GM23338 (cell line): ENCODE measurements around the gene NRROS. TPM values are rescaled to one million over a fixed set of nuclear protein-coding genes. Genes with fewer than 3 reads are reported as not detected.
A peak's percentile ranks its signal among the peaks of the same experiment; 100 is the strongest.

Experiments used
- ATAC-seq: fragments of 200-7000 bp; cut with Tn5 transposase; 3 replicates; pipeline ENCODE4 v1.9.1; 2020
- DNase-seq: peaks from one replicate; pipeline ENCODE4 v3.0.0-alpha.2; 2015; ENCODE audit warnings: low spot score
- H2AFZ ChIP-seq: fragments of 200-600 bp; sonication (generic); 2 replicates; pipeline ENCODE4 v1.8.0; 2016; ENCODE audit warnings: antibody characterized with exemption, mild to moderate bottlenecking, moderate library complexity
- H3F3A ChIP-seq: fragments of 200-600 bp; sonication (generic); replicated peaks from 2 replicates; pipeline ENCODE4 v1.8.0; 2017; ENCODE audit warnings: antibody characterized with exemption, mixed run types, low read depth
- H3K27ac ChIP-seq: fragments of 200-600 bp; sonication (generic); 2 replicates; pipeline ENCODE4 v1.6.1; 2016; ENCODE audit warnings: low read depth
- H3K27me3 ChIP-seq: fragments of 200-600 bp; sonication (generic); 2 replicates; pipeline ENCODE4 v1.8.0; 2016; ENCODE audit warnings: mild to moderate bottlenecking, mixed run types, moderate library complexity; ENCODE audit not compliant: insufficient read depth
- H3K36me3 ChIP-seq: fragments of 200-600 bp; sonication (generic); 2 replicates; pipeline ENCODE4 v1.8.0; 2016; ENCODE audit warnings: mild to moderate bottlenecking; ENCODE audit not compliant: insufficient read depth
- H3K4me1 ChIP-seq: fragments of 200-600 bp; sonication (generic); 2 replicates; pipeline ENCODE4 v1.8.0; 2016; ENCODE audit warnings: mild to moderate bottlenecking, moderate library complexity; ENCODE audit not compliant: insufficient read depth
- H3K4me2 ChIP-seq: fragments of 200-600 bp; sonication (generic); 2 replicates; pipeline ENCODE4 v1.7.1; 2017; ENCODE audit warnings: mixed run types
- H3K4me3 ChIP-seq: fragments of 200-600 bp; sonication (generic); 2 replicates; pipeline ENCODE4 v1.6.1; 2016; ENCODE audit warnings: mixed run types
- H3K79me2 ChIP-seq: fragments of 200-600 bp; sonication (generic); replicated peaks from 2 replicates; pipeline ENCODE4 v1.8.0; 2017; ENCODE audit warnings: mild to moderate bottlenecking; ENCODE audit not compliant: insufficient read depth
- H3K9me2 ChIP-seq: fragments of 200-600 bp; sonication (generic); 2 replicates; pipeline ENCODE4 v1.8.0; 2017; ENCODE audit not compliant: insufficient read depth
- H4K20me1 ChIP-seq: fragments of 200-600 bp; sonication (generic); replicated peaks from 2 replicates; pipeline ENCODE4 v1.8.0; 2017; ENCODE audit warnings: mild to moderate bottlenecking; ENCODE audit not compliant: insufficient read depth
- H3K27ac Mint-ChIP-seq: 2 replicates; pipeline ENCODE4 v1.8.0; 2020; ENCODE audit warnings: inconsistent platforms, mild to moderate bottlenecking, moderate library complexity, mixed read lengths
- H3K27me3 Mint-ChIP-seq: 3 replicates; pipeline ENCODE4 v1.8.0; 2022; ENCODE audit warnings: low read depth, mild to moderate bottlenecking, moderate library complexity, mixed read lengths, inconsistent platforms; ENCODE audit not compliant: insufficient read depth, poor library complexity
- H3K36me3 Mint-ChIP-seq: 3 replicates; pipeline ENCODE4 v1.8.0; 2021; ENCODE audit warnings: low read depth, mild to moderate bottlenecking, inconsistent platforms, moderate library complexity, mixed read lengths
- H3K4me1 Mint-ChIP-seq: 3 replicates; pipeline ENCODE4 v1.8.0; 2020; ENCODE audit warnings: mild to moderate bottlenecking, inconsistent platforms, mixed read lengths
- H3K4me3 Mint-ChIP-seq: 3 replicates; pipeline ENCODE4 v1.8.0; 2021; ENCODE audit warnings: moderate library complexity, mild to moderate bottlenecking, inconsistent platforms, mixed read lengths
- H3K9me3 Mint-ChIP-seq: 3 replicates; pipeline ENCODE4 v1.8.0; 2020; ENCODE audit warnings: moderate library complexity, mild to moderate bottlenecking, inconsistent platforms, mixed read lengths
- JUNB ChIP-seq: IDR thresholded peaks from one replicate; pipeline ENCODE4 v1.6.1; 2016; ENCODE audit warnings: antibody characterized with exemption; ENCODE audit not compliant: unreplicated experiment
- POLR2AphosphoS5 ChIP-seq: IDR thresholded peaks from 2 replicates; pipeline ENCODE4 v1.6.1; 2016; ENCODE audit warnings: antibody characterized with exemption, low read depth
- STAT1 ChIP-seq: IDR thresholded peaks from one replicate; pipeline ENCODE4 v1.6.1; 2016; ENCODE audit warnings: antibody characterized with exemption; ENCODE audit not compliant: unreplicated experiment
- ZNF114 ChIP-seq: fragments of 250-450 bp; sonication (Bioruptor Pico); IDR thresholded peaks from 2 replicates; pipeline ENCODE4 v1.5.0; 2020; ENCODE audit warnings: mild to moderate bottlenecking, moderate library complexity
- polyA plus RNA-seq: library from polyadenylated mRNA; unstranded; fragments of >200 nt; fragmentation: Nextera tagmentation; extraction: Ambion mirVana; gene quantifications from 2 replicates; pipeline ENCODE4 v1.2.1, GENCODE V29; 2016
- total RNA-seq: library from RNA; depleted of rRNA; stranded (reverse); fragments of >200 nt; shearing (Covaris generic); gene quantifications from 2 replicates; pipeline ENCODE4 v1.2.3, GENCODE V29; 2014
- TF ChIP-seq, protein P1 (sequence below), 2 experiments: fragments of 200-600 bp in 1 of 2; sonication (generic) in 1 of 2; conservative IDR thresholded peaks; 2 replicates each; pipeline versions ENCODE4 v1.5.1 to v1.6.1; 2016 to 2017; ENCODE audit warnings: antibody characterized with exemption in 2 of 2, low read depth in 2 of 2, mild to moderate bottlenecking in 2 of 2, moderate library complexity in 1 of 2
- TF ChIP-seq, protein P2 (sequence below): fragments of 250-450 bp; sonication (Bioruptor Pico); IDR thresholded peaks from 2 replicates; pipeline ENCODE4 v1.5.0; 2020; ENCODE audit warnings: mild to moderate bottlenecking, moderate library complexity

The NRROS gene
- total and polyA plus RNA-seq, 2 experiments from 2014 or later: 2.3 to 8.5 TPM

DNA sequence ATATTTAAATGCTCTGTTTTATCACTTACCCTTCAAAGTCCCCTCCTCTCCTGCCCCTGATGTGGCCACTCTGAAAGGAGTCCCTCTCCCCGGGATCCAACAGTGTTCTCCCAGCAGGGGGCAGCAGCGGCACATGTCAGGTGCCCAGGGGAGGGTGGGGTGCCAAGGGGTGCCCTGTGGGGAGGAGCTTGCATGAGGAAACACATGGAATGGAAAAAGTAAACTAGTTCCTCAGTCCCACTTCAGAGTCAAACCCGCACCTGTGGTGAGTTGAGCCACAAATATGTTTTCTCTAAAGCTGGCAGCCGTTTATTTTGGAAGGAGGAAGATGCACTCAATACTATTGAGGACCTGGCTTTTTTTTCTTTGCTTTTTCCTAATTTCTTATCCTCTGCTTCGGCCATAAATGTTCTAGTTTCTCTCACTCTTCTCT lies 30.1 kb upstream of the NRROS start:
- Histone ChIP-seq H3K27me3 (no peaks in the 10 kb centered on the region), H4K20me1 (no peaks in the 10 kb centered on the region), H3K27ac (no peak overlapping the region), H3K9me2 (no peaks in the 10 kb centered on the region), H3K4me3 (no peak overlapping the region), H3K4me2 (no peak overlapping the region), H3F3A (no peaks in the 10 kb centered on the region), H3K36me3 (no peaks in the 10 kb centered on the region), H2AFZ (0 out of 2 replicates have a peak overlapping the region, but pooled peaks have one; percentile 0), H3K4me1 (peaks cover 3% of the 10 kb centered on the region; the same call in 1 of the 2 replicates), H3K79me2 (no peaks in the 10 kb centered on the region)
- H3K36me3 Mint-ChIP-seq: no peaks in the 10 kb centered on the region
- TF ChIP-seq STAT1: no peak
- no peak for TF ChIP-seq POLR2AphosphoS5
- TF ChIP-seq, protein P1, sequence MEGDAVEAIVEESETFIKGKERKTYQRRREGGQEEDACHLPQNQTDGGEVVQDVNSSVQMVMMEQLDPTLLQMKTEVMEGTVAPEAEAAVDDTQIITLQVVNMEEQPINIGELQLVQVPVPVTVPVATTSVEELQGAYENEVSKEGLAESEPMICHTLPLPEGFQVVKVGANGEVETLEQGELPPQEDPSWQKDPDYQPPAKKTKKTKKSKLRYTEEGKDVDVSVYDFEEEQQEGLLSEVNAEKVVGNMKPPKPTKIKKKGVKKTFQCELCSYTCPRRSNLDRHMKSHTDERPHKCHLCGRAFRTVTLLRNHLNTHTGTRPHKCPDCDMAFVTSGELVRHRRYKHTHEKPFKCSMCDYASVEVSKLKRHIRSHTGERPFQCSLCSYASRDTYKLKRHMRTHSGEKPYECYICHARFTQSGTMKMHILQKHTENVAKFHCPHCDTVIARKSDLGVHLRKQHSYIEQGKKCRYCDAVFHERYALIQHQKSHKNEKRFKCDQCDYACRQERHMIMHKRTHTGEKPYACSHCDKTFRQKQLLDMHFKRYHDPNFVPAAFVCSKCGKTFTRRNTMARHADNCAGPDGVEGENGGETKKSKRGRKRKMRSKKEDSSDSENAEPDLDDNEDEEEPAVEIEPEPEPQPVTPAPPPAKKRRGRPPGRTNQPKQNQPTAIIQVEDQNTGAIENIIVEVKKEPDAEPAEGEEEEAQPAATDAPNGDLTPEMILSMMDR (conservative IDR thresholded peaks at IDR 0.05; ENCODE audit: low read depth in 2 of 2): peak; percentile 97 to 98
- TF ChIP-seq, protein P2, sequence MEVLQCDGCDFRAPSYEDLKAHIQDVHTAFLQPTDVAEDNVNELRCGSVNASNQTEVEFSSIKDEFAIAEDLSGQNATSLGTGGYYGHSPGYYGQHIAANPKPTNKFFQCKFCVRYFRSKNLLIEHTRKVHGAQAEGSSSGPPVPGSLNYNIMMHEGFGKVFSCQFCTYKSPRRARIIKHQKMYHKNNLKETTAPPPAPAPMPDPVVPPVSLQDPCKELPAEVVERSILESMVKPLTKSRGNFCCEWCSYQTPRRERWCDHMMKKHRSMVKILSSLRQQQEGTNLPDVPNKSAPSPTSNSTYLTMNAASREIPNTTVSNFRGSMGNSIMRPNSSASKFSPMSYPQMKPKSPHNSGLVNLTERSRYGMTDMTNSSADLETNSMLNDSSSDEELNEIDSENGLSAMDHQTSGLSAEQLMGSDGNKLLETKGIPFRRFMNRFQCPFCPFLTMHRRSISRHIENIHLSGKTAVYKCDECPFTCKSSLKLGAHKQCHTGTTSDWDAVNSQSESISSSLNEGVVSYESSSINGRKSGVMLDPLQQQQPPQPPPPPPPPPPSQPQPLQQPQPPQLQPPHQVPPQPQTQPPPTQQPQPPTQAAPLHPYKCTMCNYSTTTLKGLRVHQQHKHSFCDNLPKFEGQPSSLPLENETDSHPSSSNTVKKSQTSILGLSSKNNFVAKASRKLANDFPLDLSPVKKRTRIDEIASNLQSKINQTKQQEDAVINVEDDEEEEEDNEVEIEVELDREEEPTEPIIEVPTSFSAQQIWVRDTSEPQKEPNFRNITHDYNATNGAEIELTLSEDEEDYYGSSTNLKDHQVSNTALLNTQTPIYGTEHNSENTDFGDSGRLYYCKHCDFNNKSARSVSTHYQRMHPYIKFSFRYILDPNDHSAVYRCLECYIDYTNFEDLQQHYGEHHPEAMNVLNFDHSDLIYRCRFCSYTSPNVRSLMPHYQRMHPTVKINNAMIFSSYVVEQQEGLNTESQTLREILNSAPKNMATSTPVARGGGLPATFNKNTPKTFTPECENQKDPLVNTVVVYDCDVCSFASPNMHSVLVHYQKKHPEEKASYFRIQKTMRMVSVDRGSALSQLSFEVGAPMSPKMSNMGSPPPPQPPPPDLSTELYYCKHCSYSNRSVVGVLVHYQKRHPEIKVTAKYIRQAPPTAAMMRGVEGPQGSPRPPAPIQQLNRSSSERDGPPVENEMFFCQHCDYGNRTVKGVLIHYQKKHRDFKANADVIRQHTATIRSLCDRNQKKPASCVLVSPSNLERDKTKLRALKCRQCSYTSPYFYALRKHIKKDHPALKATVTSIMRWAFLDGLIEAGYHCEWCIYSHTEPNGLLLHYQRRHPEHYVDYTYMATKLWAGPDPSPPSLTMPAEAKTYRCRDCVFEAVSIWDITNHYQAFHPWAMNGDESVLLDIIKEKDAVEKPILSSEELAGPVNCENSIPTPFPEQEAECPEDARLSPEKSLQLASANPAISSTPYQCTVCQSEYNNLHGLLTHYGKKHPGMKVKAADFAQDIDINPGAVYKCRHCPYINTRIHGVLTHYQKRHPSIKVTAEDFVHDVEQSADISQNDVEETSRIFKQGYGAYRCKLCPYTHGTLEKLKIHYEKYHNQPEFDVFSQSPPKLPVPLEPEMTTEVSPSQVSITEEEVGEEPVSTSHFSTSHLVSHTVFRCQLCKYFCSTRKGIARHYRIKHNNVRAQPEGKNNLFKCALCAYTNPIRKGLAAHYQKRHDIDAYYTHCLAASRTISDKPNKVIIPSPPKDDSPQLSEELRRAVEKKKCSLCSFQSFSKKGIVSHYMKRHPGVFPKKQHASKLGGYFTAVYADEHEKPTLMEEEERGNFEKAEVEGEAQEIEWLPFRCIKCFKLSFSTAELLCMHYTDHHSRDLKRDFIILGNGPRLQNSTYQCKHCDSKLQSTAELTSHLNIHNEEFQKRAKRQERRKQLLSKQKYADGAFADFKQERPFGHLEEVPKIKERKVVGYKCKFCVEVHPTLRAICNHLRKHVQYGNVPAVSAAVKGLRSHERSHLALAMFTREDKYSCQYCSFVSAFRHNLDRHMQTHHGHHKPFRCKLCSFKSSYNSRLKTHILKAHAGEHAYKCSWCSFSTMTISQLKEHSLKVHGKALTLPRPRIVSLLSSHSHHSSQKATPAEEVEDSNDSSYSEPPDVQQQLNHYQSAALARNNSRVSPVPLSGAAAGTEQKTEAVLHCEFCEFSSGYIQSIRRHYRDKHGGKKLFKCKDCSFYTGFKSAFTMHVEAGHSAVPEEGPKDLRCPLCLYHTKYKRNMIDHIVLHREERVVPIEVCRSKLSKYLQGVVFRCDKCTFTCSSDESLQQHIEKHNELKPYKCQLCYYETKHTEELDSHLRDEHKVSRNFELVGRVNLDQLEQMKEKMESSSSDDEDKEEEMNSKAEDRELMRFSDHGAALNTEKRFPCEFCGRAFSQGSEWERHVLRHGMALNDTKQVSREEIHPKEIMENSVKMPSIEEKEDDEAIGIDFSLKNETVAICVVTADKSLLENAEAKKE (CRISPR knock-in tag): no peak
- TF ChIP-seq JUNB: no peak
- no peak for TF ChIP-seq ZNF114 (CRISPR knock-in tag)
- H3K27me3 Mint-ChIP-seq: peaks cover 14% of the 10 kb centered on the region
- no peaks in the 10 kb centered on the region for H3K9me3 Mint-ChIP-seq
- no peak overlapping the region for H3K4me3 Mint-ChIP-seq
- H3K4me1 Mint-ChIP-seq: peaks cover 16% of the 10 kb centered on the region
- no peak overlapping the region for H3K27ac Mint-ChIP-seq
- ATAC-seq (peak; percentile 100), DNase-seq (peak; percentile 96)
